GM11168 (cell line): ENCODE data around the gene HAND2.

Source experiments
- in situ Hi-C: fragments of 300-500 bp; cut with MboI; formaldehyde crosslinking; loops from one replicate; pipeline ENCODE4 v1.12.0; 2022; ENCODE audit warnings: low sequenced_read_pairs; ENCODE audit not compliant: unreplicated experiment

Gene HAND2

DNA sequence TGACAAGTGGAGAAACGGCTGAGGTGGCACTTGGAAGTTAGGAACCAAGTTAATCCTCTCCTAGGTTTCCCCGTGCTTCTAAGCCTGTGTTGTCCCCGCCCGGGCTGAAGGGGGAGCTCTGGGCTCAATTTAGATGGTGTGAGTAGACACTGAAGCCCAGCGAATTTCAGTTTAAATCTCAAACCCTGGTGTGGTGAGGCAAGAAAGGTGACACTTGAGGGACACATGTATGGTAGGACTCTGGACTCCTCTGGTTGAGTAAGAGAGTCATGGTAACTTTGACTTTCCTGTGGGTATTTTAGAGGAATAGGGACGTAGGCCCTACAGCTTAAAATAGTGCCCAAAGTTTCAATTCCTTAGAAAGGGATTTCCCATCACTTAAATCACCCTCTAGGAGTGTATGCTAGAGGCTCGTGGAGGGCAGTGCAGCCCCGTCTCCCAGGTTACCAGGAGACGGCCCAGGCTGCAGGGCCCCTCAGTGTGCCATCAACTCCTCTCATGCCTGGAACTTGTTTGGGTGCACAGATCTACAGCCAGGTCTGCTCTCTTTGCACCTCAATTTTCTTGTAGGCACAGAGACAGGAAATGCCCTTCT, 24.0 kb downstream of the HAND2 start:
- in situ Hi-C loops = no loop called here

- in situ Hi-C loops = no loop called here
Measured at GRCh38 chr4:173504181-173504503, 25.9 kb downstream of the HAND2 start.

DNA sequence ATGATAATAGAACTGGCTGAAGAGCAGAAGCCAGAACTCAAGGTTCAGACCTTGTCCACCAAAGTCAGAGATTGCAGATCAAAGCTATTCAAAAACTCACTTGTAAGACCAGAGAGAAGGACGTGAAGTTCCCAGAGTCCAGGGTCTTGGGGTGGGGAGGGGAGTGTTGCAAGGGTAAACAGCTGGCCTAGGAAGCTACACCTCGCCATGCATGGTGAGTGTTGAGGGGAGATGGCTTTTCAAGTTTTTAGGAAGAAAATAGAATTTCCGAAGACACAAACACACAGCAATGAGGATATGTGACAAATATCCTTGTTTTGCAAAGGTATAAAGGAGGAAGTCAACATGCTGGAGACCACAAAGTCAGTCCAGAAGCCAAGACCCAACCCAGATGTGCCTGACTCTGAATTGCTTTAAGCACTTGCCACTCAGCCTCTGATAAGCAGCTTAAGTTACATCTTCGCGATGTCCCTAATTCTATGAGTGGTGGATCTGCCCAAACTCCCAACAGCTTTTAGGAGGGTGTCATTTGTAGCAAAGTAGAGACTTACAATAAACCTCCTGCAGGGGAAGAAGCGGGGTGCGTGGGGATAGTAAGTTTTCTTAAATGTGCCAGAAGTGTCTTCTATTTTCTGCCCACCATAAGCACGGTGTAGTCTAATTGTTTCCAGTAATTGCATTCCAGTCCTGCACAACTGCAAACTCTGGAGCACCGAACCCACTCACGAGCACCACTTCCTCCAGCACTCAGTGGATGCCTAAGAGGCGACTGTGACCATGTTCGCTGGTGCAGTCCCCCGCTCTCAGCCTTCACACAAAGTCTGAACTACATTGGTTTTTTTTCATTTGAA, 26.5 kb downstream of the HAND2 start:
- in situ Hi-C loops = no loop called here

DNA sequence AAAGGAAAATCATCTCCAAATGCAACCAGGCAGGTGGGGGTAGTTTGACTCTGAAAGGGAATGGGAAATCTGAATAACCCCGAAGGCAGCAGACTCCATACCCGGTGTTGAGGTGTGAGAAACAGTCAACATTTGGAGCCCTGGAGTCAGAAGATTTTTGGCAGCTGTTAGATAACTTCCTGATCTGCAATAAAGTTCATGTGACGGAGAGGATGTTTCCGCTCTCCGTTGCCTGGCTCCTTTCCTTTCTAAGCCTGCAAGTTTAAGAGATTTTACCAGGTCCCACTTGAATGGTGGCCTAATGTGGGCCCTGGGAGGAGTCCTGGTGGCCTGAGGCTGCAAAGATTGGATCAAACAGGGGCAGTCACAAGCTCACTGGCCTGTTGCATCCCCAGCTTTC, 27.7 kb downstream of the HAND2 start:
- in situ Hi-C loops = no loop called here

DNA sequence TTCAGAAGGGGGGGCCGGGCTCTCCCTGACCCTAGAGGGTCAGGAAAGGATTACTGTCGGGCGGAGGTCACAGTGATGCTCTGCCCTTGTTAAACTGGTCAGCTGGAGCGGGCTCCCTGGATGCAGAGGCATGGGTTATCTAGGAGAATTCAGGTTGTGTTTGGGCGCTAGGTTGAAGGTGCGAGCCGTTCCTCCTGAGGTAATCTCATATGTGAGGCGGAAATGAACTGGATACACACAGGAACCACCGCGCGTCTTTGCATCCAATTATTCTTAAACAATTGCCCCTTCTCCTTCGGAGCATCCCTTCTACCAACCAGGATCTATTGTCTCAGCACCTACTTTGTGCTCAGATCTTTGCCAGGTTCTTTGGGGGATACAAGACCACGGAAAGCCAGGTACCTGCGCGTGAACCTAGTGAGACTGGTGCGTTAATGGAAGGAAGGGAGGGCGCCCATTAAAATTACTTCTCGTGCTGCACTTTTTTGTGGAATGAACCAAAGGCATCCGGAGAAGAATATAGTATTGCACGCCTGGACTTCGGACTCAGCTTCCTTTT, 28.4 kb downstream of the HAND2 start:
- in situ Hi-C loops = no loop called here

DNA sequence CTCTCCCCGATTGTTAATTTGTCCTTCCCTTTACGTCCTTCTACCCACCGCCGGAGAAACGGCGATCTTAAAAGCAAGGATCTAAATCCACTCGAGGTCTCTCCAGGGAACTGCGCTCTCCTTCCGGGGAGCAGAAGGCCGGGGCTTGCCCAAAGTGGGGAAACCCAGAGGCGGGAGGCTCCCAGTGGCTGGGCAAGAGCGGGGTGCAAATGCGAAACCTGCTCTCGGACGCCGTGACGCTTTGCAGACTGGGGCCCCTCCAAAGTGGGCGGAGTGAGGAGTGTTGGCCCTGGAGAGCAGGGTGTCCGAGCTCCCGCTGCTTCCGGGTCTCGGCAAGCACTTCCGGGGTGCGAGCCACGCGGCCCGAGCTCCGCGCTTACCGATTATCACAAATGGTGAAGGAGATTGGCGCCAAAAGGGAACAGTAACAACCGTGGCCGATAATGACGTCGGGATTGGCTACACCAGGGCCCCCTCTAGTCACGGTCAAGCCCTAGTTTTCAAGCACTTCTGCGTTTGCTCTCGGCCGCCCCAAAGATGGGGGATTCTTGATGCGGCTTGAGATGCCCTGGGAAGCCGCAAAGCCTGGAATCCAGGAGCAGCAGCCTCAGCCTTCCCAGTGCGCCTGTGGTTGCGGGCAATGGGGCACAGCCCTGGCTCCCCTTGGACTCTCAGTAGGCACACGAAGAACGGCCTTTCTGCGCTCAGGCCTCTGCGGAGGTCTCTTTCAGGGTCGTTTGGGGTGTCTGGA, 29.0 kb downstream of the HAND2 start:
- in situ Hi-C loops = no loop called here

DNA sequence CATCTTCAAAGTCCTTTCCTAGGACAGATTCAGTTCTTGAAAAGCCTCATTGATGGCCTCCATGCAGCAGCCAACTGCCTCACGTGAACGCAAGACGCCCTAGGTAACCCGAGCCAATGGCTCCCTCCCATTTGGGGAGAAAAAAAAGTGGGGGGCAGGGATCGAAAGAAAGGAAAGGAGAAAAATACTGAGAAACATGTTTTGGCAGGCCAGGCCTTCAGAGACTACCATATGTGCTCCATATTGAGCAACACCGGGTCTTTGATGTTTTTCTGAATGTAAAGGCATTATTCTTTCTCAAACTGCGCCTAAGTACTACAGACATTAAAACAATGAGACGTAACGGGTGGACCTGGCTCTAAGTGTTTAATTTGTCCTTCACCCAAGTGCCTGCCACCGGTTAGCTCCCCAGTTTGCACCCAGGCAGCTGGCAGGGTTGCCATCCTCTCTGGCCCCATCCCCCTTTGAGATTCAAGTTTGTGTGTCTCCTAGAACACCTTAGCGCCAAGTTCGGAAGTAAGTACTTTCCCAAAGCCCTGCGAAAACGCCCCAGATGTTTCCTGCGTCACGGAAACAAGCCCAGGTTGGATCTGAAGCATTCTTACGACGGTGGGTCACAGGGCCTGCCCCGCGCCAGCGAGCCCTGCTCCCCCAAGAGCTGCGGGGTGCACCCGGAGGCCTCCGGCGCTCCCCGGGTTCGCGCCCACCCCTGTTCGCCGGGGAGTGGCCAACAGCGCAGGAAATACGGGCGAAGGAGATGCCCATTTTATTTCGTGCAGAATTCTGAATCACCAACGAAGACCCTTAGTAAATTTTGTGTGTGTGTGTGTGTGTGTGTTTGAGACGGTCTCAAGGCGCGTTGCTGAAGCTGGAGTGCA, 30.1 kb downstream of the HAND2 start:
- in situ Hi-C loops = no loop called here

DNA sequence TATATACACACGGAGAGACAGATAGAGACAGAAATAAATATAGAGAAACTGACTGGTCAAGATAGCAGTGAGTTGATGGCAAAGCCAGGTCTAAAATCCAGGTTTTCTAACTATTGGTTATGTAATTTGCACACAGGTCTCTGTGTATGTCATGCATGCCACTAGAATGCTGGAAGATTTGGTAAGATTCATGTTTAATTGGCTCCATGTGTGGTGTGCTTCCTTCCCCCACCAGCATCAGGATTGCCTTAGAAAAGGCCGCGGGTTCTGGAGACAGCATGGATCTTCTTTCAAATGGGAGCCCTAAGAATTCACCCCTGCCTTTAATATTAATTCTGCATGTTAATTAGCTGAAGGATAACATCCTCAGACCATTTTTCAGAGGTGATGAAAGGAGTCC, 31.3 kb downstream of the HAND2 start:
- in situ Hi-C loops = no loop called here

GRCh38 chr4:173498023-173498422, 32.0 kb downstream of the HAND2 start:
- in situ Hi-C loops = no loop called here

DNA sequence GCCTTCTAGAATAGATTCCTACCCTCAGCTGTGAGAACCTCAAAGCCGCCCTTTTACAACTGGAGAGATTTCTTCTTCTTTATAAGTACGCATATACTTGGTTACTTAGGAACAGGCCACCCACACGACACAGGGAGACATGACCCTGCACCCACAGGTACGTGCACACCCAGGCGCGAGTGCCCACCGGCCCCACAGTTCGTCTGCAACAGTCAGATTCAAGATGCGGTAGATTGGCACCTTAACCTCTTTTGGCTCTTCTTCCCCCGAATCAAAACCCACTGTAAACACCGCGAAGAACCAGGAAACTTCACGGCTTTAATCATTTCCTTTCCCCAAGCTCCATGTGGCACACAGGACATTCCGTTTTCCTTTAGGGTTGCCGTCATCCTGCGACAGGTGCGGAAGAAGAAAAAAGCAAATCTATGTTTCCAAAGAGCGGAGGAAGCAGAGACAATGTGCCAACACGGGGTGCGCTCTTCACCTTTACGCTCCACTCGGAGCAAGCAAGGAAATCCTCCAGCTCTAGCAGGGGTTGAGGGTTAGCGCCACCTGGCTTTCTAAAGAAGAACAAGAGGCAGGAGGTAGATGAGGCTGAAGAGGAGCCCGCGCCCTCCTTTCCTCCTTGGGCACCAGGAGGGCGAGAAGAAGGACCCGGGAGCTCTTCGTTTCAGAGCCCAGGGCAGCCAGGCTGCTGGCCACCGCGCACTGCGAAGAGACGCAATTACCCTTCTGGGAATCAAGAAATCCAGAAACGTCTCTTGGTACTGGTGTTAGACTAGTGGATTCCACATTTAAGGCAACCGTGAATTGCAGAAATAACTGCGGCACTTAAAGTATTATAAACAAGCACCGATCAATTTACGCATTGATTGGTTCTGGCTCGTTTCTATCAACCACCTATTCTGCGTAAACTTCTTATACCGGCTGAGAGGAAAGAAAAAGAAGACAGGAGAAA, 35.7 kb downstream of the HAND2 start:
- in situ Hi-C loops = loop anchor here (5.0 kb wide), 1 partner anchor 72 kb away; no protein-coding TSS in a partner anchor

- in situ Hi-C loops = loop anchor here (5.0 kb wide), 1 partner anchor 71 kb away; no protein-coding TSS in a partner anchor
Measured at GRCh38 chr4:173493041-173493440, 37.0 kb downstream of the HAND2 start.

DNA sequence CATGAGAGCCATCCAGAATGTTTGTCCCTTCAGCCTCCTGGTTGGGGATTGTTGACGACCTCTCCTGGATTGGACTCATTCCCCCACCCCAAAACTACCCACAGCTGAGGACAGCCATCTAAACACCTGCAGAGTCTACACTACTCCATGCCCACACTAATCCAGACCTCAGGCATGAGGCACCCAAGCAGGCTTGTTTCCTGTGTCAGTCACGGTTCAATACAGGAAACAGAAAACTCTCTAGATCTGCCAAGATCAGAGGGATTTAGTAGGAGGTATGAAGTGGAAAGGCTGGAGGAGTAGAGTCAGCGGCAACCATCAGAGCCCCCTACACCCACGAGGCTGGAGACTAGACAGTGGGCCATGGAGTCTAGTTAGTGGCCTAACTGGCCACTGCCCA, 37.7 kb downstream of the HAND2 start:
- in situ Hi-C loops = loop anchor here (5.0 kb wide), 1 partner anchor 70 kb away; no protein-coding TSS in a partner anchor

GRCh38 chr4:173490817-173491528, 39.1 kb downstream of the HAND2 start:
- in situ Hi-C loops = loop anchor here (5.0 kb wide), 1 partner anchor 69 kb away; no protein-coding TSS in a partner anchor

GRCh38 chr4:173490256-173490655, 39.8 kb downstream of the HAND2 start:
- in situ Hi-C loops = loop anchor here (5.0 kb wide), 1 partner anchor 68 kb away; no protein-coding TSS in a partner anchor

- in situ Hi-C loops = no loop called here
Measured at GRCh38 chr4:173489514-173489913, 40.5 kb downstream of the HAND2 start.

GRCh38 chr4:173488656-173489055, 41.4 kb downstream of the HAND2 start:
- in situ Hi-C loops = no loop called here

- in situ Hi-C loops = no loop called here
Measured at GRCh38 chr4:173488074-173488473, 42.0 kb downstream of the HAND2 start.
